GM23248 (cell line): ENCODE results near the gene ESYT2.

Experiments used
- EZH2 ChIP-seq: fragments of 200-600 bp; sonication (generic); IDR thresholded peaks from 2 replicates; pipeline ENCODE4 v1.6.1; 2018; ENCODE audit warnings: antibody characterized with exemption, mild to moderate bottlenecking; ENCODE audit not compliant: insufficient read depth, poor library complexity, severe bottlenecking
- EZH2phosphoT487 ChIP-seq: fragments of 200-600 bp; sonication (generic); IDR thresholded peaks from 2 replicates; pipeline ENCODE4 v1.6.1; 2018; ENCODE audit warnings: antibody characterized with exemption, moderate library complexity, mild to moderate bottlenecking, low read depth; ENCODE audit not compliant: insufficient read depth

GRCh38 chr7:158827411-158828132 is 1.7 kb downstream of the ESYT2 start:
- TF ChIP-seq EZH2, result no peak
- no peak for TF ChIP-seq EZH2phosphoT487
